IMR-90 (cell line): ENCODE measurements around the gene PCED1B. TPM values are rescaled to one million over a fixed set of nuclear protein-coding genes. Genes with fewer than 3 reads are reported as not detected.

Source experiments
- ATAC-seq: fragments of 200-7000 bp; cut with Tn5 transposase; 2 replicates; pipeline ENCODE4 v1.9.1; 2020; ENCODE audit warnings: low read depth, mild to moderate bottlenecking, moderate library complexity
- BruUV-seq: library from RNA; stranded (reverse); fragments of 400-500 nt; replicated peaks from 2 replicates; lab custom pipeline; 2021; lab: Mats Ljungman, UMichigan
- CTCF ChIA-PET: fragments of 300-600 bp; formaldehyde crosslinking; extraction: SDS; loops from one replicate; lab custom pipeline; 2021; ENCODE audit warnings: antibody characterized with exemption; lab: Yijun Ruan, JAX
- POLR2A ChIA-PET: fragments of 300-600 bp; sonication (Branson Sonifier 250); formaldehyde crosslinking; loops from one replicate; lab custom pipeline; 2022; ENCODE audit warnings: antibody characterized with exemption; ENCODE audit not compliant: unreplicated experiment; lab: Charles Lee
- DNase-seq: peaks from one replicate; pipeline ENCODE4 v3.0.0; 2013
- H2AFZ ChIP-seq: replicated peaks from 2 replicates; pipeline ENCODE3; 2013; ENCODE audit warnings: low read length, mild to moderate bottlenecking; ENCODE audit not compliant: poor library complexity
- H2AK5ac ChIP-seq: 2 replicates; pipeline ENCODE4 v1.6.1; 2013; ENCODE audit warnings: low read depth, low read length, inconsistent platforms
- H2AK9ac ChIP-seq: replicated peaks from 2 replicates; pipeline ENCODE3; 2013; ENCODE audit warnings: mild to moderate bottlenecking, low read depth, low read length, moderate library complexity; ENCODE audit not compliant: poor library complexity
- H2BK120ac ChIP-seq: 2 replicates; pipeline ENCODE4 v1.6.1; 2013; ENCODE audit warnings: low read depth, low read length, inconsistent platforms
- H2BK15ac ChIP-seq: 3 replicates; pipeline ENCODE4 v1.6.1; 2013; ENCODE audit warnings: low read depth, low read length, inconsistent platforms
- H2BK20ac ChIP-seq: 2 replicates; pipeline ENCODE4 v1.6.1; 2013; ENCODE audit warnings: low read depth, mild to moderate bottlenecking, inconsistent platforms, low read length, moderate library complexity
- H2BK5ac ChIP-seq: 2 replicates; pipeline ENCODE4 v1.6.1; 2013; ENCODE audit warnings: mild to moderate bottlenecking, low read depth, low read length, inconsistent platforms; ENCODE audit not compliant: poor library complexity, severe bottlenecking
- H3K14ac ChIP-seq: replicated peaks from 2 replicates; pipeline ENCODE4 v1.6.1; 2013; ENCODE audit warnings: low read depth, low read length, inconsistent platforms
- H3K18ac ChIP-seq: 2 replicates; pipeline ENCODE4 v1.6.1; 2013; ENCODE audit warnings: low read depth, low read length, control low read depth
- H3K23ac ChIP-seq: 2 replicates; pipeline ENCODE4 v1.6.1; 2013; ENCODE audit warnings: low read depth, low read length, inconsistent platforms
- H3K27ac ChIP-seq: 2 replicates; pipeline ENCODE4 v1.5.1; 2013; ENCODE audit warnings: mild to moderate bottlenecking, control low read depth, low read length; ENCODE audit not compliant: insufficient read depth
- H3K27me3 ChIP-seq: 2 replicates; pipeline ENCODE4 v1.6.1; 2013; ENCODE audit warnings: low read length; ENCODE audit not compliant: control insufficient read depth, insufficient read depth
- H3K36me3 ChIP-seq: 2 replicates; pipeline ENCODE4 v1.6.1; 2013; ENCODE audit warnings: low read length, mixed read lengths; ENCODE audit not compliant: control insufficient read depth, insufficient read depth
- H3K4ac ChIP-seq: 2 replicates; pipeline ENCODE4 v1.6.1; 2013; ENCODE audit warnings: low read depth, low read length, inconsistent platforms
- H3K4me1 ChIP-seq: 2 replicates; pipeline ENCODE4 v1.6.1; 2013; ENCODE audit warnings: low read length, mixed read lengths; ENCODE audit not compliant: control insufficient read depth, insufficient read depth
- H3K4me2 ChIP-seq: 2 replicates; pipeline ENCODE4 v1.6.1; 2013; ENCODE audit warnings: low read depth, mild to moderate bottlenecking, control low read depth, low read length, moderate library complexity
- H3K4me3 ChIP-seq: 2 replicates; pipeline ENCODE4 v1.5.1; 2013; ENCODE audit warnings: low read depth, mild to moderate bottlenecking, control low read depth, low read length, moderate library complexity; ENCODE audit not compliant: insufficient read depth
- H3K56ac ChIP-seq: 2 replicates; pipeline ENCODE4 v1.6.1; 2013; ENCODE audit warnings: low read length, inconsistent platforms; ENCODE audit not compliant: insufficient read depth; ENCODE audit errors: extremely low read depth
- H3K79me1 ChIP-seq, 2 experiments: 2 replicates each; pipeline ENCODE4 v1.6.1; 2013; ENCODE audit warnings: low read length in 2 of 2, inconsistent platforms in 1 of 2, low read depth in 1 of 2
- H3K9ac ChIP-seq: 2 replicates; pipeline ENCODE4 v1.6.1; 2013; ENCODE audit warnings: low read depth, low read length, control low read depth
- H3K9me1 ChIP-seq: 2 replicates; pipeline ENCODE4 v1.6.1; 2013; ENCODE audit warnings: low read length, inconsistent platforms; ENCODE audit not compliant: insufficient read depth
- H3K9me3 ChIP-seq: 2 replicates; pipeline ENCODE4 v1.6.1; 2013; ENCODE audit warnings: low read length; ENCODE audit not compliant: control insufficient read depth, insufficient read depth
- H4K20me1 ChIP-seq: 2 replicates; pipeline ENCODE4 v1.6.1; 2013; ENCODE audit warnings: low read length, inconsistent platforms; ENCODE audit not compliant: insufficient read depth
- H4K5ac ChIP-seq: 2 replicates; pipeline ENCODE4 v1.6.1; 2013; ENCODE audit warnings: mild to moderate bottlenecking, low read depth, low read length, control low read depth
- H4K8ac ChIP-seq, 2 experiments: 2 replicates each; pipeline ENCODE4 v1.6.1; 2013; ENCODE audit warnings: low read depth in 2 of 2, low read length in 2 of 2, control low read depth in 1 of 2, inconsistent platforms in 1 of 2
- H4K91ac ChIP-seq: 2 replicates; pipeline ENCODE4 v1.6.1; 2013; ENCODE audit warnings: low read depth, low read length, inconsistent platforms; ENCODE audit not compliant: insufficient read depth
- CEBPB ChIP-seq: IDR thresholded peaks from 2 replicates; pipeline ENCODE4 v1.6.1; 2012; ENCODE audit warnings: low read depth, low read length, improper control_type of control experiment
- FOS ChIP-seq: fragments of 150-350 bp; IDR thresholded peaks from 2 replicates; pipeline ENCODE4 v1.6.1; 2016; ENCODE audit warnings: low read depth, low read length
- NFE2L2 ChIP-seq: fragments of 150-350 bp; IDR thresholded peaks from 2 replicates; pipeline ENCODE4 v1.6.1; 2016; ENCODE audit warnings: low read depth, mild to moderate bottlenecking, low read length
- RFX5 ChIP-seq: IDR thresholded peaks from 2 replicates; pipeline ENCODE4 v1.8.0; 2012; ENCODE audit warnings: low read depth, mild to moderate bottlenecking, low read length, moderate library complexity
- WGBS, 2 experiments: methylation state at CpG; one replicate each; pipeline versions ENCODE4 v1.1.5 to v1.1.7; 2013; ENCODE audit warnings: missing lambda C conversion rate in 2 of 2; ENCODE audit not compliant: insufficient read length in 1 of 2; ENCODE audit errors: extremely low coverage in 2 of 2; 5-methylcytosine and 5-hydroxymethylcytosine counted together
- dilution Hi-C: fragments of 300-500 bp; cut with HindIII; formaldehyde crosslinking; loops from one replicate; pipeline ENCODE4 v1.14.3; 2018; ENCODE audit warnings: low sequenced_read_pairs; ENCODE audit not compliant: unreplicated experiment
- in situ Hi-C: fragments of 300-500 bp; cut with MboI; formaldehyde crosslinking; loops from 3 replicates; pipeline ENCODE4 v1.14.3; 2019; ENCODE audit warnings: low sequenced_read_pairs, inconsistent platforms, mixed read lengths
- intact Hi-C: fragments of 100-400 bp; cut with micrococcal nuclease; formaldehyde crosslinking; loops from 2 replicates; pipeline ENCODE4 v1.10.0; 2022
- polyA plus RNA-seq, 3 experiments: library from polyadenylated mRNA; depleted of rRNA; stranded (reverse); fragments of >200 nt; gene quantifications; 2 replicates each; pipeline ENCODE4 v1.2.3, GENCODE V29; 2012; ENCODE audit warnings: low replicate concordance in 1 of 3
- total RNA-seq: library from RNA; depleted of rRNA; stranded (reverse); fragments of >200 nt; gene quantifications from 2 replicates; pipeline ENCODE4 v1.2.3, GENCODE V29; 2012
- TF ChIP-seq, protein P1 (sequence below): conservative IDR thresholded peaks from 2 replicates; pipeline ENCODE4 v1.5.1; 2012; ENCODE audit warnings: mild to moderate bottlenecking, low read depth, low read length, improper control_type of control experiment

Gene PCED1B
- total and polyA plus RNA-seq, 2 of the 4 experiments (the other 2 are of a cell fraction) = 0.36 to 2.6 TPM

DNA sequence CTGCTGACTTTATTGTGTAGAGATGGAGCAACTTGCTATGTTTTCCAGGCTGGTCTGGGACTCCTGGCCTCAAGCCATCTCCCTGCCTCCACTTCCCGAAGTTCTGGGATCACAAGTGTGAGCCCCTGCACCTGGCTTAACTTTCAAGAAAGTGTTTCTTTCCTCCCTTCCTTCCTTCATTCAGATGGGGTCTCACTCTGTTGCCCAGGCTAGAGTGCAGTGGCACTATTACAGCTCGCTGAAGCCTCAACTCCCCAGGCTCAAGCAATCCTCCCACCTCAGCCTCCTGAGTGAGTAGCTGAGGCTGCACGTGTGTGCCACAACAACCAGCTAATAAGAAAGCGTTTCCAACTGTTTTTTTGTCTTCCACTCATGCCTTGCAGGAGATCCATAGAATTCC lies 186.0 kb downstream of the PCED1B start:
- no peak overlapping the region for H2AFZ ChIP-seq
- ATAC-seq = no peak
- in situ Hi-C loops (no loop called here), dilution Hi-C loops (no loop called here), intact Hi-C loops (no loop called here)
- H3K27ac ChIP-seq = no peak overlapping the region
- H3K4ac ChIP-seq = no peak overlapping the region
- no peak overlapping the region for H3K9ac ChIP-seq
- H2BK15ac ChIP-seq = no peak overlapping the region
- H3K79me1 ChIP-seq = no peaks in the 10 kb centered on the region
- TF ChIP-seq, protein P1, sequence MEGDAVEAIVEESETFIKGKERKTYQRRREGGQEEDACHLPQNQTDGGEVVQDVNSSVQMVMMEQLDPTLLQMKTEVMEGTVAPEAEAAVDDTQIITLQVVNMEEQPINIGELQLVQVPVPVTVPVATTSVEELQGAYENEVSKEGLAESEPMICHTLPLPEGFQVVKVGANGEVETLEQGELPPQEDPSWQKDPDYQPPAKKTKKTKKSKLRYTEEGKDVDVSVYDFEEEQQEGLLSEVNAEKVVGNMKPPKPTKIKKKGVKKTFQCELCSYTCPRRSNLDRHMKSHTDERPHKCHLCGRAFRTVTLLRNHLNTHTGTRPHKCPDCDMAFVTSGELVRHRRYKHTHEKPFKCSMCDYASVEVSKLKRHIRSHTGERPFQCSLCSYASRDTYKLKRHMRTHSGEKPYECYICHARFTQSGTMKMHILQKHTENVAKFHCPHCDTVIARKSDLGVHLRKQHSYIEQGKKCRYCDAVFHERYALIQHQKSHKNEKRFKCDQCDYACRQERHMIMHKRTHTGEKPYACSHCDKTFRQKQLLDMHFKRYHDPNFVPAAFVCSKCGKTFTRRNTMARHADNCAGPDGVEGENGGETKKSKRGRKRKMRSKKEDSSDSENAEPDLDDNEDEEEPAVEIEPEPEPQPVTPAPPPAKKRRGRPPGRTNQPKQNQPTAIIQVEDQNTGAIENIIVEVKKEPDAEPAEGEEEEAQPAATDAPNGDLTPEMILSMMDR = no peak
- no peak for TF ChIP-seq FOS
- TF ChIP-seq NFE2L2 = no peak
- TF ChIP-seq CEBPB = no peak
- TF ChIP-seq RFX5 = no peak
- no peaks in the 10 kb centered on the region for H3K9me3 ChIP-seq
- H2AK5ac ChIP-seq = no peak overlapping the region
- no peaks in the 10 kb centered on the region for H3K27me3 ChIP-seq
- H3K4me2 ChIP-seq = no peak overlapping the region
- peaks cover 2% of the 10 kb centered on the region; the same call in 1 of the 2 replicates for H3K4me1 ChIP-seq
- H3K56ac ChIP-seq = no peak overlapping the region
- no peak overlapping the region for H2BK20ac ChIP-seq
- H2BK5ac ChIP-seq = no peak overlapping the region
- no peaks in the 10 kb centered on the region for H3K9me1 ChIP-seq
- DNase-seq = no peak
- ChIA-PET POLR2A (no interaction called here), CTCF (no interaction called here)
- H4K8ac ChIP-seq = no peak overlapping the region
- 100% methylated on average over 1 of the region's 4 CpGs; no CpG with 5 or more reads in 1 of the 2 experiments for WGBS, 2 experiments
- H2BK120ac ChIP-seq = no peak overlapping the region
- no peak overlapping the region for H3K23ac ChIP-seq
- H2AK9ac ChIP-seq = no peak overlapping the region
- H3K18ac ChIP-seq = no peak overlapping the region
- no peak overlapping the region for H3K14ac ChIP-seq
- H3K4me3 ChIP-seq = no peak overlapping the region
- no peaks in the 10 kb centered on the region for H4K20me1 ChIP-seq
- no peak overlapping the region for H4K5ac ChIP-seq
- H4K91ac ChIP-seq = no peak overlapping the region
- H3K36me3 ChIP-seq = no peaks in the 10 kb centered on the region
- BruUV-seq = no TSS peak
